K562 (cell line): ENCODE measurements around the gene SIGLEC6. TPM values are rescaled to one million over a fixed set of nuclear protein-coding genes. Genes with fewer than 3 reads are reported as not detected.

Source experiments
- ATAC-seq: fragments of 200-7000 bp; cut with Tn5 transposase; 3 replicates; pipeline ENCODE4 v1.9.1; 2020; ENCODE audit warnings: moderate library complexity
- BruUV-seq: library from RNA; stranded (reverse); fragments of 400-500 nt; replicated peaks from 2 replicates; lab custom pipeline; 2021; lab: Mats Ljungman, UMichigan
- CTCF ChIA-PET: fragments of 300-600 bp; formaldehyde crosslinking; extraction: SDS; loops from one replicate; lab custom pipeline; 2021; ENCODE audit warnings: low intra/inter-chr PET ratio; lab: Yijun Ruan, JAX
- POLR2A ChIA-PET: fragments of 300-600, 350-650 bp; sonication (Branson Sonifier 250); formaldehyde crosslinking; extraction: SDS; loops from one replicate; lab custom pipeline; 2021; ENCODE audit warnings: antibody characterized with exemption, inconsistent platforms; lab: Yijun Ruan, JAX
- DNase-seq, 4 experiments: peaks; one replicate each; pipeline versions ENCODE4 v3.0.0 to v3.0.0-alpha.2; 2011 to 2018; ENCODE audit warnings: low spot score in 3 of 4, mixed read lengths in 3 of 4; ENCODE audit errors: extremely low read depth in 1 of 4
- FAIRE-seq: peaks from 2 replicates; lab custom pipeline; 2011; peaks lifted over from hg19 to GRCh38; lab: Jason Lieb, UNC
- H2AFZ ChIP-seq: 2 replicates; pipeline ENCODE4 v1.6.0; 2011; ENCODE audit warnings: low read depth, low read length, control low read depth, inconsistent platforms
- H3K27ac ChIP-seq: fragments of 200-600 bp; 3 replicates; pipeline ENCODE4 v1.8.0; 2011; ENCODE audit warnings: low read depth, mild to moderate bottlenecking, control low read depth, inconsistent platforms, low read length, moderate library complexity, mixed read lengths; ENCODE audit errors: extremely low read depth
- H3K27me3 ChIP-seq, 2 experiments: fragments of 300-600 bp in 1 of 2; 2 replicates in 1 of 2; 3 replicates in 1 of 2; pipeline versions ENCODE4 v1.6.0 to v1.8.0; 2011; ENCODE audit warnings: inconsistent platforms in 2 of 2, low read length in 2 of 2, mild to moderate bottlenecking in 1 of 2, mixed read lengths in 1 of 2, moderate library complexity in 1 of 2; ENCODE audit not compliant: control insufficient read depth in 2 of 2, insufficient read depth in 2 of 2
- H3K36me3 ChIP-seq: fragments of 300-600 bp; 3 replicates; pipeline ENCODE4 v1.8.0; 2011; ENCODE audit warnings: mild to moderate bottlenecking, low read length, inconsistent platforms; ENCODE audit not compliant: control insufficient read depth, insufficient read depth
- H3K4me1 ChIP-seq, 2 experiments: fragments of 200-600 bp in 1 of 2; replicated peaks in 1 of 2; 2 replicates in 1 of 2; 3 replicates in 1 of 2; pipeline versions ENCODE4 v1.5.1 to v1.8.0; 2011; ENCODE audit warnings: inconsistent platforms in 2 of 2, low read length in 2 of 2, mild to moderate bottlenecking in 1 of 2, mixed read lengths in 1 of 2, moderate library complexity in 1 of 2; ENCODE audit not compliant: control insufficient read depth in 2 of 2, insufficient read depth in 2 of 2
- H3K4me2 ChIP-seq: 2 replicates; pipeline ENCODE4 v1.6.1; 2011; ENCODE audit warnings: low read length, control low read depth, inconsistent platforms, mixed read lengths; ENCODE audit not compliant: insufficient read depth
- H3K4me3 ChIP-seq: fragments of 200-600 bp; sonication (generic), shearing (Covaris generic); 2 replicates; pipeline ENCODE4 v1.5.1; 2016; ENCODE audit warnings: control low read depth, inconsistent platforms
- H3K79me2 ChIP-seq: fragments of 200-600 bp; 3 replicates; pipeline ENCODE4 v1.8.0; 2011; ENCODE audit warnings: low read length, inconsistent platforms; ENCODE audit not compliant: control insufficient read depth, insufficient read depth
- H3K9ac ChIP-seq, 2 experiments: 2 replicates each; pipeline versions ENCODE4 v1.6.0 to v1.6.1; 2011; ENCODE audit warnings: low read depth in 2 of 2, low read length in 2 of 2, control low read depth in 1 of 2, inconsistent platforms in 1 of 2, mild to moderate bottlenecking in 1 of 2, mixed read lengths in 1 of 2; ENCODE audit not compliant: insufficient read depth in 1 of 2
- H3K9me1 ChIP-seq: one replicate; pipeline ENCODE4 v1.6.0; 2011; ENCODE audit warnings: inconsistent platforms, mild to moderate bottlenecking, low read length, moderate library complexity; ENCODE audit not compliant: control insufficient read depth, insufficient read depth
- H3K9me3 ChIP-seq: replicated peaks from 2 replicates; pipeline ENCODE4 v1.5.1; 2011; ENCODE audit warnings: low read depth, low read length, inconsistent platforms; ENCODE audit not compliant: control insufficient read depth, insufficient read depth
- H4K20me1 ChIP-seq: replicated peaks from 2 replicates; pipeline ENCODE4 v1.6.1; 2011; ENCODE audit warnings: low read length, inconsistent platforms, mixed read lengths; ENCODE audit not compliant: control insufficient read depth, insufficient read depth
- ETV1 ChIP-seq: fragments of 450-650 bp; conservative IDR thresholded peaks from 2 replicates; pipeline ENCODE4 v1.6.1; 2016; ENCODE audit warnings: missing genetic modification characterization, control low read depth, low read depth, missing compliant biosample characterization
- HEY1 ChIP-seq: fragments of 250-450 bp; sonication (Bioruptor Pico); IDR thresholded peaks from 2 replicates; pipeline ENCODE4 v1.5.0; 2020; ENCODE audit warnings: mild to moderate bottlenecking, moderate library complexity, borderline replicate concordance
- MTA1 ChIP-seq: fragments of 450-650 bp; IDR thresholded peaks from 2 replicates; pipeline ENCODE4 v1.6.1; 2017; ENCODE audit warnings: borderline replicate concordance
- NR4A1 ChIP-seq, 2 experiments: fragments of 250-450 bp in 1 of 2; fragments of 450-650 bp in 1 of 2; sonication (Bioruptor Pico) in 1 of 2; IDR thresholded peaks; 2 replicates each; pipeline versions ENCODE4 v1.4.0 to v1.6.1; 2016 to 2020; ENCODE audit warnings: mild to moderate bottlenecking in 2 of 2, missing compliant biosample characterization in 1 of 2, missing genetic modification characterization in 1 of 2, moderate library complexity in 1 of 2
- NRF1 ChIP-seq, 2 experiments: fragments of 450-650 bp; IDR thresholded peaks in 1 of 2; conservative IDR thresholded peaks in 1 of 2; 2 replicates each; pipeline ENCODE4 v1.6.1; 2014; ENCODE audit warnings: mild to moderate bottlenecking in 2 of 2
- SAFB2 ChIP-seq: fragments of 200-400 bp; formaldehyde crosslinking; IDR thresholded peaks from 2 replicates; pipeline ENCODE4 v1.6.1; 2018; ENCODE audit warnings: borderline replicate concordance, low read length, low read depth, moderate library complexity; ENCODE audit not compliant: severe bottlenecking
- SIN3A ChIP-seq, 2 experiments: fragments of 150-350 bp in 1 of 2; IDR thresholded peaks; 2 replicates each; pipeline ENCODE4 v1.6.1; 2011 to 2016; ENCODE audit warnings: borderline replicate concordance in 2 of 2, low read depth in 2 of 2, low read length in 2 of 2, mild to moderate bottlenecking in 2 of 2, moderate library complexity in 2 of 2; ENCODE audit not compliant: control insufficient read depth in 1 of 2
- ZNF134 ChIP-seq: fragments of 250-450 bp; sonication (Bioruptor Pico); conservative IDR thresholded peaks from 2 replicates; pipeline ENCODE4 v1.4.0; 2020
- ZNF316 ChIP-seq: fragments of 450-650 bp; IDR thresholded peaks from 2 replicates; pipeline ENCODE4 v1.6.1; 2016
- WGBS: fragments of 100-300 bp; shearing (Covaris generic); methylation state at CpG from one replicate; pipeline ENCODE4 v1.1.6; 2016; ENCODE audit warnings: low coverage, mixed read lengths; ENCODE audit not compliant: insufficient coverage; ENCODE audit errors: missing lambda C conversion rate; 5-methylcytosine and 5-hydroxymethylcytosine counted together
- in situ Hi-C: fragments of 300-500 bp; cut with MboI; formaldehyde crosslinking; loops from 4 replicates; pipeline ENCODE4 v1.15.0; 2018; ENCODE audit warnings: inconsistent platforms, mixed read lengths
- intact Hi-C: fragments of 100-400 bp; cut with micrococcal nuclease; formaldehyde crosslinking; loops from 2 replicates; pipeline ENCODE4 v1.14.2; 2022
- polyA plus RNA-seq, 8 experiments: library from polyadenylated mRNA; depleted of rRNA in 4 of 8; stranded (reverse) in 5 of 8; unstranded in 3 of 8; fragments of >200 nt; fragmentation: Nextera tagmentation in 2 of 8; fragmentation: Illumina TruSeq in 1 of 8; extraction: Ambion mirVana in 2 of 8; extraction: Trizol in 1 of 8; gene quantifications; 2 replicates each; pipeline versions ENCODE4 v1.2.1 to v1.2.3, GENCODE V29; 2011 to 2014; ENCODE audit warnings: inconsistent platforms in 1 of 8, missing spikeins in 1 of 8
- total RNA-seq, 7 experiments: library from RNA; depleted of rRNA in 6 of 7; stranded (reverse); fragments of >200 nt in 6 of 7; fragmentation: Illumina TruSeq in 2 of 7; extraction: Trizol in 2 of 7; gene quantifications; 2 replicates each; pipeline versions ENCODE4 v1.2.1 to v1.2.3, GENCODE V29; 2011 to 2021; ENCODE audit warnings: low replicate concordance in 1 of 7
- TF ChIP-seq, protein P1 (sequence below): sonication (generic); formaldehyde crosslinking; IDR thresholded peaks from 2 replicates; pipeline ENCODE4 v1.9.0; 2022; ENCODE audit warnings: mild to moderate bottlenecking, missing genetic modification reagents
- TF ChIP-seq, protein P2 (sequence below), 2 experiments: fragments of 450-650 bp; formaldehyde crosslinking in 1 of 2; IDR thresholded peaks; 2 replicates each; pipeline versions ENCODE4 v1.4.0 to v1.6.1; 2014 to 2020; ENCODE audit warnings: mild to moderate bottlenecking in 2 of 2, borderline replicate concordance in 1 of 2, low read depth in 1 of 2

Gene SIGLEC6
- total and polyA plus RNA-seq, 9 of the 15 experiments (the other 6 are each of a cell fraction or from before 2014, with no cell fraction given) = 0.03 to 17.5 (median 0.71) TPM

DNA sequence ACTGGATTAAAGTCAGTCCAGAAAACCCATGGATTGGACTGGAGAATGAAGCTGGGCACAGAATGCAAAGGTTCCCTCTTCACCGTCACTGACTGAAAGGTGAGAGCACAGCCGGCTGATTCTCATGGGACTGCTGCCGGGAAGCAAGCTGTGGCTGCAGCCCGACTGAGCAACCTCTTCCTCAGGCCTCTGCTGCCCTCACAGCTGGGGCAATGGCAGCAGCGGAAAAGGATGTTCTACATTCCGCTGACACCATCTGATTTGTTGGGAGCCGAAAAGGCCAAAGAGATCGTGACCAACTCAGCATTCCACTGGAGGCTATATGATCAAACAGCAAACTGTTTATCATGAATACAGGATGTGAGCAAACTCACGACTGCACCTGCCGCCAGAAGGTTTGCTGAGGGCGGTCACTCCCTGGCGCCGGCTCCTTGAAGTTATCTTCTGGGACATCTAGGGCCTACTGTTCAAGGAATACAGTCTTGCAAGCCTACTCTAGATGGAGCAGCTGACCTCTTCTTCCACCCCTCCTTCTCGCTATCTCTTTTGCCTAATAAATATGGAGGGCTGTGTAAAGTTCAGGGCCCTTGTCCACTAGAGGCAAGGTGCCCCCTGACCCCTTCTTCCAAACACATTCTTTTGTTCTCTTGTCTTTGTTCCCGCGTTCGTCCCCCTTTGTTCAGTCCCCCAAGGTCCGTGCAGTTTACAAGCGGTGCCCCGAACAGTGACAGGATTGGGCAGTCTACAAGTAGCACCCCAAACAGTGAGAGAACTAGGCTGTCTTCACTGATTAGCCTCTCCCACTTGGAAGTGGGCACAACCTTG is 19.6 kb upstream of the SIGLEC6 start:
- Histone ChIP-seq H3K79me2 (peaks cover 87% of the 10 kb centered on the region), H3K9me3 (no peaks in the 10 kb centered on the region), H3K27ac (peak overlapping the region; percentile 79), H3K27me3 (no peaks in the 10 kb centered on the region), H2AFZ (no peak overlapping the region), H3K4me2 (peak overlapping the region; percentile 98), H3K4me1 (peaks cover 35 to 37% of the 10 kb centered on the region in 2 experiments), H3K9me1 (no peaks in the 10 kb centered on the region), H3K36me3 (peaks cover 14% of the 10 kb centered on the region; the same call in 2 of the 3 replicates), H4K20me1 (no peaks in the 10 kb centered on the region), H3K9ac (peak overlapping the region; percentile 95 to 98), H3K4me3 (peak overlapping the region; percentile 51)
- intact Hi-C loops = loop anchor here (5.0 kb wide), 1 partner anchor 56 kb away; no protein-coding TSS in a partner anchor
- FAIRE-seq (peak; percentile 70), DNase-seq (peak in 1 of 4 experiments; percentile 79), ATAC-seq (peak; percentile 23)
- ChIA-PET POLR2A (interaction anchor here (0.7 to 1.7 kb wide), 4 partner anchors 10 to 1836 kb away, joined by 3 to 9 read pairs (median 3); no protein-coding TSS in a partner anchor), CTCF (no interaction called here)
- BruUV-seq = no TSS peak
- in situ Hi-C loops = no loop called here
- under 1% methylated on average over 20 of the region's 20 CpGs for WGBS
- peak in 1 of 2 experiments; percentile 33; a peak in 1 of 4 replicates for TF ChIP-seq SIN3A (IDR thresholded peaks at IDR 0.05; ENCODE audit: borderline replicate concordance in 2 of 2, control insufficient read depth in 1 of 2, low read depth in 2 of 2, low read length in 2 of 2)
- TF ChIP-seq, protein P1, sequence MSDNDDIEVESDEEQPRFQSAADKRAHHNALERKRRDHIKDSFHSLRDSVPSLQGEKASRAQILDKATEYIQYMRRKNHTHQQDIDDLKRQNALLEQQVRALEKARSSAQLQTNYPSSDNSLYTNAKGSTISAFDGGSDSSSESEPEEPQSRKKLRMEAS (CRISPR knock-in tag) = no peak
- TF ChIP-seq ETV1 (tag) = peak; percentile 39; the same call in 1 of the 2 replicates
- peak; percentile 73 for TF ChIP-seq ZNF316
- TF ChIP-seq NR4A1 (CRISPR knock-in tag; IDR thresholded peaks at IDR 0.05) = 0 out of 2 replicates have a peak, but pooled peaks have one; percentile 28
- TF ChIP-seq NR4A1 (tag; IDR thresholded peaks at IDR 0.05) = no peak
- TF ChIP-seq NRF1 (conservative IDR thresholded peaks at IDR 0.05 in 1 of 2, IDR thresholded peaks at IDR 0.05 in 1 of 2) = 0 out of 4 replicates have a peak, but pooled peaks of 1 of the 2 experiments have one; percentile 19
- no peak for TF ChIP-seq ZNF134 (CRISPR knock-in tag)
- TF ChIP-seq, protein P2, sequence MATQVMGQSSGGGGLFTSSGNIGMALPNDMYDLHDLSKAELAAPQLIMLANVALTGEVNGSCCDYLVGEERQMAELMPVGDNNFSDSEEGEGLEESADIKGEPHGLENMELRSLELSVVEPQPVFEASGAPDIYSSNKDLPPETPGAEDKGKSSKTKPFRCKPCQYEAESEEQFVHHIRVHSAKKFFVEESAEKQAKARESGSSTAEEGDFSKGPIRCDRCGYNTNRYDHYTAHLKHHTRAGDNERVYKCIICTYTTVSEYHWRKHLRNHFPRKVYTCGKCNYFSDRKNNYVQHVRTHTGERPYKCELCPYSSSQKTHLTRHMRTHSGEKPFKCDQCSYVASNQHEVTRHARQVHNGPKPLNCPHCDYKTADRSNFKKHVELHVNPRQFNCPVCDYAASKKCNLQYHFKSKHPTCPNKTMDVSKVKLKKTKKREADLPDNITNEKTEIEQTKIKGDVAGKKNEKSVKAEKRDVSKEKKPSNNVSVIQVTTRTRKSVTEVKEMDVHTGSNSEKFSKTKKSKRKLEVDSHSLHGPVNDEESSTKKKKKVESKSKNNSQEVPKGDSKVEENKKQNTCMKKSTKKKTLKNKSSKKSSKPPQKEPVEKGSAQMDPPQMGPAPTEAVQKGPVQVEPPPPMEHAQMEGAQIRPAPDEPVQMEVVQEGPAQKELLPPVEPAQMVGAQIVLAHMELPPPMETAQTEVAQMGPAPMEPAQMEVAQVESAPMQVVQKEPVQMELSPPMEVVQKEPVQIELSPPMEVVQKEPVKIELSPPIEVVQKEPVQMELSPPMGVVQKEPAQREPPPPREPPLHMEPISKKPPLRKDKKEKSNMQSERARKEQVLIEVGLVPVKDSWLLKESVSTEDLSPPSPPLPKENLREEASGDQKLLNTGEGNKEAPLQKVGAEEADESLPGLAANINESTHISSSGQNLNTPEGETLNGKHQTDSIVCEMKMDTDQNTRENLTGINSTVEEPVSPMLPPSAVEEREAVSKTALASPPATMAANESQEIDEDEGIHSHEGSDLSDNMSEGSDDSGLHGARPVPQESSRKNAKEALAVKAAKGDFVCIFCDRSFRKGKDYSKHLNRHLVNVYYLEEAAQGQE (IDR thresholded peaks at IDR 0.05; ENCODE audit: borderline replicate concordance) = peak; percentile 43; the same call in 1 of the 2 replicates
- TF ChIP-seq, protein P2 (CRISPR knock-in tag; IDR thresholded peaks at IDR 0.05; ENCODE audit: low read depth) = no peak; the same call in 1 of the 2 replicates
- no peak for TF ChIP-seq SAFB2
- TF ChIP-seq HEY1 = no peak
- 0 out of 2 replicates have a peak, but pooled peaks have one; percentile 8 for TF ChIP-seq MTA1
